H4 (cell line): ENCODE results near the gene SAMD11. TPM values are rescaled to one million over a fixed set of nuclear protein-coding genes. Genes with fewer than 3 reads are reported as not detected.
A peak's percentile ranks its signal among the peaks of the same experiment; 100 is the strongest.

Source experiments
- DNase-seq: peaks from one replicate; pipeline ENCODE4 v3.0.0-alpha.2; 2015; ENCODE audit warnings: low spot score
- total RNA-seq: library from RNA; depleted of rRNA; stranded (reverse); fragments of >200 nt; shearing (Covaris generic); gene quantifications from 2 replicates; pipeline ENCODE4 v1.2.3, GENCODE V29; 2014

Gene SAMD11
- total RNA-seq, 1 experiment from 2014 or later: 39.7 TPM

DNA sequence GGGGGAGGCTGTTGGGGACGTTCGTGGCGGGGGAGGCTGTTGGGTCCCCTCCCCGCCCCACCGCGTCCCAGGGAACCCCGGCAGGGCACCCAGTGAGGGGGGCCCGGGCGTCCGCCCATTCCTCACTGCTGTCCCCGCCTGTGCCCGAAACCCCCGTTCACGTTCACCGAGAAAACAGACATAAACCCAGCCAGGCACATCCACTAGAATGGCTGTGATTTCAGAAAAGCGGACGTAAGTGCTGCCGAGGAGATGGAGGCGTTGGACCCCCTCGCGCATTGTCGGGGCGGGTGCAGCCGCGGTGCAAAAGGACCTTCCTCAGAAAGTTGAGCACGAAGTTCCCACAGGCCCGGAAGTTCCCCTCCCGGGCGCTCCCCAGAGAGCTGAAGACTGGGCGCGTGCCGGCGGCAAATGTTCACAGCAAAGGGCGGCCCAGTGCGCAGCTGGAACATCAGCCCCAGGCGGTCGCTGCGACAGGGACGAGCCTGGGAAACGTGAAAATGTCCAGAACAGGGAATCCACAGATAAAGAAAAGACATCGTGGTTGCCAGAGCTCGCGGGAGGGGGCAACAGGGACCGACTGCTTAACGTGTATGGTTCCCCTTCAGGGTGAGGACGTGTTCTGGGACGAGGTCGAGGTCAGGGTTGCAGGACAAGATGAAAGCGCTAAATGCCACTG, 18.5 kb upstream of the SAMD11 start:
- peak; percentile 23 for DNase-seq

- DNase-seq: peak; percentile 17
These were observed 17.7 kb upstream of the SAMD11 start for GRCh38 chr1:905811-906599.

- peak; percentile 63 for DNase-seq
These were observed 16.9 kb upstream of the SAMD11 start for GRCh38 chr1:906600-907420.

DNA sequence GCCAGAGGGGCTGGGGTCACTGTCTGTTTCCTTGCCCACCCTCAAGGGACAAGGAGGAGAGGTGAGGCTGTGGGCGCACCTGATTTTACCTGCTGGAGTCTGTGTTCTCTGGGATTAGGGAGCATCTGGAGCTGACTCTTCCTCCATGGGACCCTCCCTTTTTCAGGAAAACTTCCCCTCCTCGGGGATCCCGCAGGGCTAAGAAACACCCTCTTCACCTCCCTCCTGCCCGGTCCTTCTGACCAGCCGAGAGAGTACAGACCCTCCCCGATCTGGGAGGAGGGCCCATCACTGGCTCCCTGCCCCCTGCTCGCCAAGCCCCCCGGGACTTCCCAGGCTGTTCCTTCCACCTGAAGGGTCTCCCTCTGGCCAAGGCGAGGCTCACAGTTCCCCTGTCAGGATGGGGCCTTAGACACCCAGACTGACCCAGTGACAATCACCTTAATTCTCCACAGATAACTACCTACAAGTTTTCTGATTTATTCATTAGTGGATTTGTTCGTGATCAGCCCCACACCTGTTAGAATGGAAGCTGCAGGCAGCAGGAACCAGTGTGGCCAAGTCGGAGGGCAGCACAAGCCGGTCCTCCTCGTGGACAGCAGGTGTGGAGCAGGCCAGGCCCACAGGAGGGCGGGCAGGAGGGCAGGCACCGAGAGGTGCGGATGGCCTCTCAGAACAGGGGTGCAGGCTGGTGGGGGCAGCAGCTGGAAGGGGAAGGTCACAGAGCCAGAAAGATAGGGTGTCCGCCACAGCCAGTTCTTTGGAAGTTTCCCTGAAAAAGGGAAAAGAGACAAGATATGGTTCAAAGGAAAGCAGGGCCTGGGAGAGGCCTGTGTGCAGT, 15.9 kb upstream of the SAMD11 start:
- DNase-seq: no peak

- no peak for DNase-seq
These were observed 15.1 kb upstream of the SAMD11 start for GRCh38 chr1:908661-909060.

DNA sequence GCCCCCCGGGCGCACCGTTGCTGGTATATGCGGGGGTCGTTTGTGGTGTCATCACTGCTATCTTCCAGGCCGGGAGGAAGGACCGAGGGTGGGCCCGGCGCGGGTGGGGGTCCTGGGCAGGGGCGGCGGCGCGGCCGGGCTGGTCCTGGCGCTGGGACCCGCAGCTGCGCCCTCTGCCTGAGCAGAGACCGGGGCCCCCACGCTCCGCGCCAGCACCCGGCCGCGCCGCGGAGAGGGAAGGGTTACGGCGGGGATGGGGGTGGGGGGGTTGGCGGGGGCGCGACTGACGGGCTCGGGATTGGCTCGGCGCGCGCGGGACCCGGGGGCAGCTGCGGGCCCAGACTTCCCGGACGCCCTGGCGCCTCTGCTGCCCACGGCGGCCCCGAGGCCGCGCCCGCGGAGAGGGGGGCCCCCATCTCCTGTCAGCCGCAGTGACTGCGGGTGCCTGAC, 13.8 kb upstream of the SAMD11 start:
- DNase-seq: no peak

DNA sequence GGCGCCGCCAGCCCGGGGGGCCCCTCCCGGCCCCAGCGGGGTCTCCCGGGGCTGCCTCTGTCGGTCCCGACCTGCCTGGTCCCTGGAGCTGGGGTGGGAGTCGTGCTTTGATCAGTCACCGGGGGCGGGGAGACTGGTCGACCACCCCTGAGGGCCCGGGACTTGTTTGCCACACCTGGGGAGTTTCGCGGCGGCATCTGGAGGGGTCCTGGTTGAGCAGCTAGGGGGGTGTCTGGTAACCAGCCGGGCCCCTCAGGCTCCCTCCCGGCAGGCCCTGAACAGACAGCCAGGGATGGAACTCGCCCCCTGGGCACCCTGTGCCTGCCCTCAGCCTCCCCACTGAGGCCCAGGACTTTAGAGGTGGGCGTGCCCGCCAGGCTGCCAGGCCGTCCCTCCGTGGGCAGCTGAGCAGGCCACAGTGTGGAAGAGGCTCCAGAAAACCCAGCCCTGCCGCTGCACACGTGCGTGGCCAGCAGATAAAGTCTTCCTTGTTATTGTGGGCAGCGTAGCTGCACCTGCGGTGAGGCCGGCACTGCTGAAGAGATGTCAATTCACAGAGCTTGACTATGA, 13.3 kb upstream of the SAMD11 start:
- DNase-seq: no peak

GRCh38 chr1:910881-911721, 12.6 kb upstream of the SAMD11 start:
- DNase-seq: no peak

- no peak for DNase-seq
These were observed 11.6 kb upstream of the SAMD11 start for GRCh38 chr1:911875-912739.

GRCh38 chr1:912740-913301, 10.9 kb upstream of the SAMD11 start:
- DNase-seq: no peak

DNA sequence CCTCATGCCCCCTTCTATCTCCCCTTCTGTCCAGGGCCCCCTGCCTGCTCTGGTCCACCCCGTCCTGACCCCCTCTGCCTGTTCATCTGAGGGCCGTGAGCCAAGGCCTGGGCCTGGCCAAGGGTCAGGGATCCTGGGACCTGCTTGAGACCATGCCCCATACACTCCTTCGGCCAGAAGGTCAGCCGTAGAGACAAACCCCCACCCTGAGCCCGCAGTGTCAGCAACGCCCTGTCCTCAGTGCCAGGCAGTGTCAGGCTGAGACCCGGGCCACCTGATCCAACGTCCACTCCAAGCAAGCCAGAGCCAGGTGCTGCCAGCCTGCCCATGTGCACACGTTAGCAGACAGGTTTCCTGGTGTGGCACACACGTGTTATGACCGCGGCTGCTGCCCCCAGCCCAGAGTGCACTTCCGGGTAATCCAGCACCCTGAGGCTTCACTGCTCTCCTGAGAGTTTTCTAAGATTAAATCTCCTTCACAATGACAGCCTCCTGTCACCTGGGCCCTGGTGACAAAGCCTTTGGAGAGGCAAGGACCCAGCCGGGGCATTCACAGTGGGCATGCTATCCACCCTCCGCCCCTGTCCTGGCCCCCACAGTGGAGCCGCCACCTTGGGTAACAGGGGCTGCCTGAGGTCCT, 10.1 kb upstream of the SAMD11 start:
- no peak for DNase-seq

DNA sequence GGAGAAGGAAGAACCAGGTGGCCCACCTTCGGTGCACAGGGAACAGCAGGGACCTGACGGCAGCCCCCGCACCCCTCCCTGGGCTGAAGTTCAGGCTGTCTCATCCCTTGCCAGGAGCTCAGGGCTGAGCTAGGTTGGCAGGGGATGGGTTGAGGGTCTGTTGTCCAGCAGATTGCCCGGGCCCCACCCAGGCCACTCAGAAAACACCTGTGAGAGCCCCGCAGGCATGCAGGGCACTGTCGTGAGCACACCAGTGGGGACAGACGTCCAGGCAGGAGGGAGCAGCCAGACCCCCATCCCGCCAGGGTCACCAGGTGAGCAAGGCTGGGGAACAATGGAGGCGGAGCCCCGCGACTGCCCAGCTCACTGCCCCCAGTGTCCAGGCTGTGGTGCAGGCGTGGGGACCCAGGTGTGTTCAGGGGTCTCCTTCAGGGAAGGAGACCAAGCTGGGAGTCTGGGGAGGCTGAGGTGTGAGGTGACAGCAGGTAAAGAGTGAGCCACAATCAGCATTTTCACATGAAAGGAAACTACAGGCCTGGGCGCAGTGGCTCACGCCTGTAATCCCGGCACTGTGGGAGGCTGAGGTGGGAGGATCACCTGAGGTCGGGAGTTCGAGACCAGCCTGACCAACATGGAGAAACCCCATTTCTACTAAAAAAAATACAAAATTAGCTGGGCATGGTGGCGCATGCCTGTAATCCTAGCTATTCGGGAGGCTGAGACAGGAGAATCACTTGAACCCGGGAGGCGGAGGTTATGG, 9.4 kb upstream of the SAMD11 start:
- no peak for DNase-seq

- DNase-seq: no peak
These were observed 8.8 kb upstream of the SAMD11 start for GRCh38 chr1:914891-915280.

DNA sequence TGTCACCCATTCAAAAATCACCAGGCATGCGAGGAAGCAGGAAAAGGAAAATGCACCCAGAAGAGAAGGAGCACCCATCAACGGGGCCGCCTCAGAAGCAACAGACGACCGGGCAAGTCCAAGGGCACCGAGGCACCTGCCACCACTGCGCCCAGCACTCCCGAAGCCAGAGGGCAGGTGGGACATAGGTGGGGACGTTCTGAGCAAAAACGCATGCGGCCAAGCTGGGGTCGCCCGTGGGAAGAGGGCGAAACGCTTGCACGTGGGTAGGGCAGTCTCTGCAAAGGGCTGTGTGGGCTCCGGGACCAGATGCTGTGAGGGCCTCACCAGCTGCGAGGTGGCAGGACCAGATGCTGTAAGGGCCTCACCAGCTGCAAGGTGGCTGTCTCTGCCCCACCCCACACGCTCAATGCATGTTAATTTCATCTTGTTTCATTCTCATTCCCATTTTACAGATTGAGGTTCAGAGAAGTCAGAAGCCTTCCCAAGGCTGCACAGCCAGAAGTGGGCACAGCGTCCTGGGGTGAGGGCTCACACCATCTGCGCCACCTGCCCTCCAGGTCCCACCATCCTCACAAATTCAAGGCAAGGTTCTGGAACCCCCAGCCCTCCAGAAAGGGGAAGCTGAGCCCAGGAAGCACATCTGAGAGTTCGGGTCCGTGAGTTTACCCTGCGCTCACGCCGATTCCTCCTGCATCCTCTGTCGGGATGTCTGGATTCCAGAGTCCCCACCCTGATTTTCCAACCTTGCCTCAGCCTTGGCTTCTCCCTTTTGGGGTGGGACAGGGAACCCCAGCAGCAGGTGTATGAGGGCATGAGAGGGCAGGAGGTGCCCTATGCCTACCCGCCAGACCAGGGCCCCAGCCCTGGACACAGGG, 8.2 kb upstream of the SAMD11 start:
- no peak for DNase-seq

- no peak for DNase-seq
These were observed 7.3 kb upstream of the SAMD11 start for GRCh38 chr1:916173-917075.

- no peak for DNase-seq
These were observed 6.7 kb upstream of the SAMD11 start for GRCh38 chr1:917076-917459.
